IPS-NIHi7 (cell line): ENCODE results near the gene TMC3.
A peak's percentile ranks its signal among the peaks of the same experiment; 100 is the strongest.
"Not testable (repeated sequence)": the region's sequence is repeated elsewhere in the genome, so short reads cannot be mapped to it uniquely, and the experiment has no call there.

ENCODE experiments used
- DNase-seq: peaks from one replicate; pipeline ENCODE4 v3.0.0; 2012; ENCODE audit warnings: mixed read lengths; ENCODE audit errors: extremely low spot score

The TMC3 gene

DNA sequence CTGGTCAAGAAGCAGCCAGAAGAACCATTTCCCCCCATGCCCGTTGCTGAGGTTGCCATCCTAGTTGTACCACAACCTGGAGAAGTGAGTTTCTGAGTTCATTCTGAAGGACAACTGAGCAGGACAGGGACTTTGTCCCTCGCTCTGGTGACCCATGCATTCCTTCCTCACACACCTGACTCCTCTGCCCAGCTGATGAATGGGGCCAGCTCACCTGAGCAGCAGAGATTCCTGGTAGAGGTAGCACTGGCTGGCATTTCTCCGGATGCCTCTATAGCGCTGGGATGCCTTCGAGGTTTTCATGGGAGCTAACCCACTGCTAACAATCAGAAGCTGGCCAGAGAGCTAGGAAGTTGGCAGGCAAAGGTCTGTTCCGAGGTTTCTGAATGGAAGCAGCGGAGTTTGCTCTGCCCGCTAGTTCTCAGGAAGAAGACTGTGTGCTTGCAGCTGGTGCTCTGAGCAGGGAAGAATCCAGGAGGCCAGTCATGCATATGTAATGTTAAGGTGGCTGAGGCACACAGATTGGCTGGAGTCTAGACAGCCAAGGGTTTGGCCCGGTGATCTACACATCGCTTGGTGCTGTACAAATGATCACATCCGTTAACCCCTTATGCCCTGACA lies at the start of gene TMC3:
Gene TMC3 (minus strand): TSS at position 439 of the 621 bp plus-strand sequence. CDS start 136 bp downstream, at position 303.
- DNase-seq: no peak

- no peak for DNase-seq
Observed at GRCh38 chr15:81421461-81421860, 47.4 kb upstream of the TMC3 start.

DNA sequence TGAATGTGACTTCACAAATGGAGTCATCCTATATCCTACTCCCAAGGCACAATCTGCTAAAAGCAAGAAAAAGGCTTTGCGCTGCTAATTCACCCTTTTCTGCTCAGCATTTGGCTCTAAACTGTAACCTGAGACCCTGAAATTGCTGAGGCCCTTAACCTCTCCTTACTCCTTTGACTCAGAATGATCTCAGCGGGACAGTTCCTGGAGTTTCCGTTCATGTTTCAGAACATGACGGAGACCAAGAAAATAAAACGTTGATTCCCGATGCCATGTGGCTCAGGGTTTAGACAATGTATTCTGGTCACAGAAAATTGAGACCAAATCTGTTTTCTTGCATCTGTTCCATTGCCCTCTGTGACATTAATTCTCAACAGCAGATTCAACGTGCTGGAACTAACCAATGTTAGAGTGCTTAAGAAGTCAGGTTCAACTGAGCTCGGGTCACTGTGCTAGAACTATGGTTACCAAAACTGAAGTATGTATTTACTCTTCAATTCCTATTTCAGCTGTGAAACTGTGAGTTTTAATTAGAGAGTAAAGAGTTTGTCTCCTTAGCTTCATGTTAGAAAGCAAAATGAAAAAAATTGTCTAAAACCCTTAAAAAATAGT lies 45.4 kb upstream of the TMC3 start:
- peak; percentile 53 for DNase-seq

- no peak for DNase-seq
Observed at GRCh38 chr15:81418891-81419290, 44.9 kb upstream of the TMC3 start.

- DNase-seq: no peak
Observed at GRCh38 chr15:81418444-81418843, 44.4 kb upstream of the TMC3 start.

DNA sequence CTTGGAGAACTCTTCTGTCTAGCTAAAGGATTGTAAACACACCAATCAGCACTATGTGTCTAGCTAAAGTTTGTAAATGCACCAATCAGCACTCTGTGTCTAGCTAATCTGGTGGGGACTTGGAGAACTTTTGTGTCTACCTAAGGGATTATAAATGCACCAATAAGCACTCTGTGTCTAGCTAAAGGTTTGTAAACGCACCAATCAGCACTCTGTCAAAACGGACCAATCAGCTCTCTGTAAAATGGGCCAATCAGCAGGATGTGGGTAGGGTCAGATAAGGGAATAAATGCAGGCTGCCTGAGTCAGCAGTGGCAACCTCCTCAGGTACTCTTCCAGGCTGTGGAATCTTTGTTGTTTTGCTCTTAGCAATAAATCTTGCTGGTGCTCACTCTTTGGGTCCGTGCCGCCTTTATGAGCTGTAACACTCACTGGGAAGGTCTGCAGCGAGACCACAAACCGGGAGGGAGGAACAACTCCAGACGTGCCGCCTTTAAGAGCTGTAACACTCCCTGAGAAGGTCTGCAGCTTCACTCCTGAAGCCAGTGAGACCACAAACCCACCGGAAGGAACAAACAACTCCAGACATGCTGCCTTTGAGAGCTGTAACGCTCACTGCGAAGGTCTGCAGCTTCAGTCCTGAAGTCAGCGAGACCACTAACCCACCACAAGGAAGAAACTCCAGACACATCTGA lies 40.4 kb upstream of the TMC3 start:
- DNase-seq: not testable (repeated sequence)

DNA sequence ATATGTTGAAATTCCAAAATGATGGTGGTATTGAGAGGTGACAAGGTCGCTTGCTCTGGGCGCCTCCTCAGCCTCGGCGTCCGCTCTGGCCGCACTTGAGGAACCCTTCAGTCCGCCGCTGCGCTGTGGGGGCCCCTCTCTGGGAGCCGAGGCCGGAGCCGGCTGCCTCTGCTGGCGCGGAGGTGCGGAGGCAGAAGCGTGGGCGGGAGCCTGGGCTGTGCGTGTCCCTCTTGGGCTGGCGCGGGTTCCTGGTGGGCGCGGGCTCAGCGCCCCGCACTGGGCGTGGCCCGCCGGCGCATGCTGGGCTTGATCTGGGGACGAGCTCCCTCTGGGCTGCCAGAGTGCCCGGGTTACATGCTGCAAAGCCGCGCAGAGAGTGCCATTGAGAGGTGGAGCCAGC lies 39.8 kb upstream of the TMC3 start:
- no peak for DNase-seq

- DNase-seq: no peak
Observed at GRCh38 chr15:81411969-81412633, 38.1 kb upstream of the TMC3 start.

DNA sequence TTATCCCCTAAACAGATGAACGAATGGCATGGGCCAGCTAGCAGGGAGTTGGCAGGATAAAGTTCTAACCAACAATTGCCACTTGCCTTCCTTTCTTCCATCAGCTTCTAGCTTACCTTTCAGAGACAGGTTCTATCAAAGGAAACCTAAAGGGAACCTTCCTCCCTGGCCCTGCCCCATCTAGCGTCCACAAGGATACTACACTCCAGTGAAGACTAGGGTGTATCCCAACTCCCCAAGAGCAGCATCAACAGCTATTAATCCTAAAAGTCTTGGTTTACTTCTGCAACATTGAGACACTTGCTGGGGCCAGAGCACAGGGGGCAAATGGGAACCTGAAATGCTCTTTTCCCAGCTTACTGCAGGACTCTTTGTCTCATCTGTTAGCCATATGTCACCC lies 37.0 kb upstream of the TMC3 start:
- peak; percentile 41 for DNase-seq

- DNase-seq: peak; percentile 73
Observed at GRCh38 chr15:81410318-81410753, 36.3 kb upstream of the TMC3 start.

- no peak for DNase-seq
Observed at GRCh38 chr15:81407718-81408117, 33.7 kb upstream of the TMC3 start.

- no peak for DNase-seq
Observed at GRCh38 chr15:81407176-81407575, 33.2 kb upstream of the TMC3 start.

DNA sequence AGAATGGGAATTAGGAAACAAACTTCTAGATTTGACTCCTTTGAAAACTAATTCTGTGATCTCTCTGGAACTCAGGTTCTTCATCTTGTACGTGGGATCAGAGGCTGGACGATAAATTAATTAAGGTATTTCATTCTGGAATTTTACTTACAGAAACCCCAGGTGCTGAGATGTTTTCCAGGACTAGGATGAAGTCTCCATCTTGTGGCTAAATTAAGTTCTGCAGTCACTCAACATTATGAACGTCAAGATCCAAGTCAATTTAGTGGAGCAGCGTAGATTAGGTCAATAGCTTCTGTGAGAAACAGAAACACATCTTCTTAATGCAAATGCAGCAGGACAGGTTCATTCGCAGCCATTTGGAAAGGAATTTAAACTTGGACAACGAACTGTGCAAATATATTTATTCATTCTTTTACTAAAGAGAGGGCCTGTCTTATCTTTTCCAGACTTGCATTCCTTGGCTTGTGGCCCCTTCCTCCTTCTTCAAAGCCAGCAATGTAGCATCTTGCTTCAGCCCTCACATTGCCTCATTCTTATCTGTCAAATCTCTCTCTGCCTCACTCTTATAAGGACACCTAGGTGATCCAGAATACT lies 26.7 kb upstream of the TMC3 start:
- DNase-seq: peak; percentile 62

- no peak for DNase-seq
Observed at GRCh38 chr15:81398910-81399551, 25.0 kb upstream of the TMC3 start.

GRCh38 chr15:81398456-81398855 lies 24.4 kb upstream of the TMC3 start:
- DNase-seq: no peak

DNA sequence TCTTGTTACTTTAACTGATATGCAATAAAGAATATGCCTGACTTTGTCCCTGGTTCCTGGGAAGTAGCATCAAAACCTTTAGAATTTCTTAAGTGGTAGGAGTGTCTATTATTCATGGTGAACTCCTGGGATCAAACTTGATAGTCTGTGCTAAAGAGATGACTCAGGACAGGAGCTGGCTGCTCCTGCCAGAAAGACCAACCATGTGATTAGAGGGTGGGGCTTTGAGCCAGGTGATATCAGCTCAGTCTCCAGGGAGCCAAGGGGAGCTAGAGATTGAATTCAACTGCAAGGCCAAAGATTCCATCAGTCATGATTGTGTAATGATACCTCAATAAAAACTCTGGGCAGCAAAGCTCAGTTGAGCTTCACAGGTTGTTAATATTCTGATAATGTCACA lies 20.6 kb upstream of the TMC3 start:
- DNase-seq: no peak

GRCh38 chr15:81391657-81392056 lies 17.6 kb upstream of the TMC3 start:
- no peak for DNase-seq

DNA sequence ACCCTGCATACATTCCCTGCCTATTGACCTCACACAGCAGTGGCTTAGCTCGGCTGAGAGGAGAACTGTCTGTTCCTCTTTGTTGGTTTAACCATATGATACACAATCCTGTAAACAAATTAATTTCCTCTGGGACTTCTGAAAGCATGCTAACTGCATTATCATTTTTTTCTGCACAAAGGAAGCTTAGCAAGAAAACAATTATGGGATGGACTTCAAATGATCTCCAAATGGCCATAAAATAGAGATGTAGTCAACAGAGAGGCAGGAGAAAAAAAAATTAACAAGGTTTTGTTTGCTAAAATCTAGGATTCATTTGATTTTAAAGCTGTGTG lies 14.4 kb upstream of the TMC3 start:
- no peak for DNase-seq

DNA sequence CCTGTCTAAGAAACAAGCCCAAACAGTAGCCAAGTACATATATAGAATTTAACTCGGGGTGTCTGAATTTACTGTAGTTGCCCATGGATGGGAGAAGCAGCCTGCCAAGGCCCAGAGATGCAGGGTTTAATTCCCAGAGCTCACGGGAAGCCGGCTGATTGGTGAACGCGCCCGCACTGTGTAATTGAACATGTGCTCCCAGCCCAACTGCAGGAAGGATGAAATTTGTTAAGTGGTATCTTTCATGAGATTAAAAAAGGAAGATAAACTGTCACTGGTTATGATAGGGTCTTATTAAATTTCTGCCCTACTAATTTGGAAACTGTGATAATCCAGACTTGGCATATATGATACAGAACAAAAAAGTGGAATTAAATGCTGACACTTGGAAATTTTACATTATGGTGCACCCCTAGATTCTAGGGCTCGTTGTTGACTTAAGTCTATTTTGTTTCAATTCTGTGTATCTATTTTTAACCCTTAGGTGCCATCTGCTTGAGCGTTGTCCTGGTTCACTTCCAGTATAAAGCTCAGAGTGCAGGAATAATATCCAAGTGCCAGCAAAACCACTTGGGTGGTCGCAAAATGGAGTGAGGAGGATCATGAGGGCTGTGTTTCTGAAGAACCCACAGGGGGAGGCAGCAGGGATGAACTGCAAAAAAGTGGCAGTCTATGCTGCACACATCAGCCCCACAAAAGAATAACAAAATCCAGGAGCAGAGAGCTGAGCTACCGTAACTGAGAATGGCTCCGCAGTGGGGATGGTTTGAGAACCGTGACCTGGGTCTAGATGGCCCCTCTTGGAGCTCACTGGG lies 13.8 kb upstream of the TMC3 start:
- no peak for DNase-seq

DNA sequence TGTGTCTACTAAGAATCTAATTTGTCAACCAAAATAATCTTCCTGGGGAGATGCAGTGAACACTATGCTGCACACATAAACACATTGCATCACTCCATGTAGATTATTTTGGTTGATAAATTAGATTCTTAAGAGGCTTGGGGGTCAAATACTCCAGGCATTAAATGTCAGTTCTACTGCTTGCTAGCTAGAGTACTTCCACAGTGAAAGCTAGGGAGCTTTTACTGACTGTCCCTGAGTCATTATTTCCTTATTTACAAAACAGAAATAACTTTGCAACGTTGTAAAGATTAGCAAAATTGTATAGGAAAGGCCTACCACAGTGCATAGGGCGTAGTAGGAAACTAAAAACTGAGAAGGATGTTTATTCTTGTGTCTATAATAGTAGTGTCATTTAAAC lies 12.9 kb upstream of the TMC3 start:
- no peak for DNase-seq

- no peak for DNase-seq
Observed at GRCh38 chr15:81385721-81386076, 11.7 kb upstream of the TMC3 start.
